HepG2 (cell line): ENCODE data around the gene FLYWCH1. TPM values are rescaled to one million over a fixed set of nuclear protein-coding genes. Genes with fewer than 3 reads are reported as not detected.

ENCODE experiments used
- ARNTL ChIP-seq: sonication (generic); formaldehyde crosslinking; IDR thresholded peaks from 2 replicates; pipeline ENCODE4 v1.4.0; 2020; ENCODE audit warnings: mild to moderate bottlenecking, missing genetic modification reagents
- CENPT ChIP-seq: sonication (generic); formaldehyde crosslinking; IDR thresholded peaks from 2 replicates; pipeline ENCODE4 v1.8.0; 2022; ENCODE audit warnings: low read depth, mild to moderate bottlenecking, moderate library complexity, missing genetic modification reagents
- ELK4 ChIP-seq: sonication (generic); formaldehyde crosslinking; IDR thresholded peaks from 2 replicates; pipeline ENCODE4 v1.9.0; 2021; ENCODE audit warnings: missing genetic modification reagents, borderline replicate concordance
- GLI4 ChIP-seq: sonication (generic); formaldehyde crosslinking; IDR thresholded peaks from 2 replicates; pipeline ENCODE4 v1.5.1; 2020; ENCODE audit warnings: missing genetic modification reagents, mild to moderate bottlenecking, moderate library complexity, borderline replicate concordance
- IRF9 ChIP-seq: sonication (generic); formaldehyde crosslinking; IDR thresholded peaks from 2 replicates; pipeline ENCODE4 v1.8.0; 2022; ENCODE audit warnings: missing genetic modification reagents, mild to moderate bottlenecking, borderline replicate concordance
- JDP2 ChIP-seq: sonication (generic); formaldehyde crosslinking; IDR thresholded peaks from 2 replicates; pipeline ENCODE4 v1.8.1; 2022; ENCODE audit warnings: missing genetic modification reagents, borderline replicate concordance
- KDM5B ChIP-seq: sonication (generic); formaldehyde crosslinking; IDR thresholded peaks from 2 replicates; pipeline ENCODE4 v1.4.0; 2020; ENCODE audit warnings: missing genetic modification reagents, mild to moderate bottlenecking, borderline replicate concordance
- PITX1 ChIP-seq: sonication (generic); formaldehyde crosslinking; IDR thresholded peaks from 2 replicates; pipeline ENCODE4 v1.5.1; 2020; ENCODE audit warnings: mild to moderate bottlenecking, missing genetic modification reagents
- SAP130 ChIP-seq: IDR thresholded peaks from 2 replicates; pipeline ENCODE4 v1.6.1; 2016; ENCODE audit warnings: low read depth
- STAG1 ChIP-seq: sonication (generic); formaldehyde crosslinking; IDR thresholded peaks from 2 replicates; pipeline ENCODE4 v1.4.0; 2020; ENCODE audit warnings: missing genetic modification reagents
- TFDP2 ChIP-seq: sonication (generic); formaldehyde crosslinking; IDR thresholded peaks from 2 replicates; pipeline ENCODE4 v1.4.0; 2020; ENCODE audit warnings: missing genetic modification reagents
- ZHX2 ChIP-seq, 2 experiments: sonication (generic) in 1 of 2; formaldehyde crosslinking in 1 of 2; IDR thresholded peaks; 2 replicates each; pipeline versions ENCODE4 v1.6.1 to v1.9.0; 2014 to 2022; ENCODE audit warnings: antibody characterized with exemption in 1 of 2, borderline replicate concordance in 1 of 2, inconsistent platforms in 1 of 2, low read depth in 1 of 2, missing genetic modification reagents in 1 of 2
- ZMYM2 ChIP-seq: sonication (generic); formaldehyde crosslinking; IDR thresholded peaks from 2 replicates; pipeline ENCODE4 v1.8.0; 2022; ENCODE audit warnings: mild to moderate bottlenecking, missing genetic modification reagents
- ZNF143 ChIP-seq: sonication (generic); formaldehyde crosslinking; IDR thresholded peaks from 2 replicates; pipeline ENCODE4 v1.4.0; 2020; ENCODE audit warnings: missing genetic modification reagents
- ZNF547 ChIP-seq: sonication (generic); formaldehyde crosslinking; IDR thresholded peaks from 2 replicates; pipeline ENCODE4 v1.5.1; 2020; ENCODE audit warnings: mild to moderate bottlenecking, missing genetic modification reagents
- ZNF574 ChIP-seq: sonication (generic); formaldehyde crosslinking; IDR thresholded peaks from 2 replicates; pipeline ENCODE4 v1.4.0; 2020; ENCODE audit warnings: missing genetic modification reagents
- ZNF878 ChIP-seq: sonication (generic); formaldehyde crosslinking; IDR thresholded peaks from 2 replicates; pipeline ENCODE4 v1.8.1; 2023; ENCODE audit warnings: mild to moderate bottlenecking, missing genetic modification reagents, moderate library complexity
- polyA plus RNA-seq, 8 experiments: library from polyadenylated mRNA; depleted of rRNA in 3 of 8; stranded (reverse) in 7 of 8; unstranded in 1 of 8; fragments of >200 nt; fragmentation: Illumina TruSeq in 4 of 8; extraction: Trizol in 4 of 8; gene quantifications; 2 replicates each; pipeline versions ENCODE4 v1.2.1 to v1.2.3, GENCODE V29; 2011 to 2016; ENCODE audit warnings: low read depth in 4 of 8, missing spikeins in 1 of 8, mixed read lengths in 1 of 8; ENCODE audit not compliant: insufficient read depth in 1 of 8
- total RNA-seq, 5 experiments: library from RNA; depleted of rRNA; stranded (reverse); fragments of >200 nt; fragmentation: Illumina TruSeq; extraction: Trizol; gene quantifications; 2 replicates each; pipeline ENCODE4 v1.2.3, GENCODE V29; 2016; ENCODE audit warnings: low read depth in 1 of 5

Gene FLYWCH1
- total and polyA plus RNA-seq, 2 of the 13 experiments (the other 11 are each of a cell fraction or from before 2014, with no cell fraction given) = 7.3 to 12.4 TPM

GRCh38 chr16:2983706-2984136, 72.0 kb downstream of the FLYWCH1 start (continued):
- TF ChIP-seq ELK4 (CRISPR knock-in tag) = no peak
- TF ChIP-seq ZHX2 (IDR thresholded peaks at IDR 0.05; ENCODE audit: low read depth) = no peak
- no peak for TF ChIP-seq ZHX2 (CRISPR knock-in tag; IDR thresholded peaks at IDR 0.05; ENCODE audit: borderline replicate concordance)
- TF ChIP-seq ZNF574 (CRISPR knock-in tag) = peak; percentile 34; the same call in 1 of the 2 replicates
- TF ChIP-seq ZNF143 (CRISPR knock-in tag) = no peak
- TF ChIP-seq SAP130 (CRISPR knock-in tag) = peak; percentile 49; the same call in 1 of the 2 replicates
- no peak for TF ChIP-seq PITX1 (CRISPR knock-in tag)
- peak; percentile 64; the same call in 1 of the 2 replicates for TF ChIP-seq TFDP2
- TF ChIP-seq JDP2 (CRISPR knock-in tag) = no peak
- peak; percentile 32; the same call in 1 of the 2 replicates for TF ChIP-seq KDM5B (CRISPR knock-in tag)
- TF ChIP-seq ZNF878 (CRISPR knock-in tag) = no peak
- TF ChIP-seq GLI4 (CRISPR knock-in tag) = no peak
- 0 out of 2 replicates have a peak, but pooled peaks have one; percentile 26 for TF ChIP-seq ZNF547 (CRISPR knock-in tag)
- TF ChIP-seq ZMYM2 (CRISPR knock-in tag) = no peak
- TF ChIP-seq IRF9 (CRISPR knock-in tag) = no peak
- peak; percentile 71 for TF ChIP-seq STAG1 (CRISPR knock-in tag)
- TF ChIP-seq CENPT (CRISPR knock-in tag) = no peak
- TF ChIP-seq ARNTL (CRISPR knock-in tag) = no peak
